Measurements from ENCODE around the gene REEP6.
A peak's percentile ranks its signal among the peaks of the same experiment; 100 is the strongest.

REEP6 gene

GRCh38 chr19:1505991-1506881, 15.3 kb downstream of the REEP6 start:
- no peak overlapping the region for H3K27ac ChIP-seq (ENCODE audit: poor library complexity, severe bottlenecking)
- DNase-seq (ENCODE audit: low spot score) (no peak), ATAC-seq (ENCODE audit: low read depth) (no peak)
- no peak overlapping the region for H3K4me3 ChIP-seq (ENCODE audit: severe bottlenecking)
- H3K36me3 ChIP-seq (ENCODE audit: low read depth) = no peaks in the 10 kb centered on the region
- H3K9me3 ChIP-seq (ENCODE audit: severe bottlenecking) = no peaks in the 10 kb centered on the region
- no peaks in the 10 kb centered on the region for H3K27me3 ChIP-seq (ENCODE audit: insufficient read depth, poor library complexity, severe bottlenecking)
- H3K4me1 ChIP-seq (ENCODE audit: insufficient read depth, poor library complexity, severe bottlenecking) = no peaks in the 10 kb centered on the region
- TF ChIP-seq CTCF (IDR thresholded peaks at IDR 0.05; ENCODE audit: poor library complexity, severe bottlenecking) = no peak

- Histone ChIP-seq H3K27ac (ENCODE audit: poor library complexity, severe bottlenecking) (peak overlapping the region; percentile 38), H3K4me1 (ENCODE audit: insufficient read depth, poor library complexity, severe bottlenecking) (peaks cover 3% of the 10 kb centered on the region), H3K36me3 (ENCODE audit: low read depth) (no peaks in the 10 kb centered on the region), H3K4me3 (ENCODE audit: severe bottlenecking) (no peak overlapping the region), H3K9me3 (ENCODE audit: severe bottlenecking) (peaks cover 1% of the 10 kb centered on the region), H3K27me3 (ENCODE audit: insufficient read depth, poor library complexity, severe bottlenecking) (no peaks in the 10 kb centered on the region)
- DNase-seq (ENCODE audit: low spot score) (peak; percentile 61), ATAC-seq (ENCODE audit: low read depth) (no peak)
- TF ChIP-seq CTCF (IDR thresholded peaks at IDR 0.05; ENCODE audit: poor library complexity, severe bottlenecking) = no peak
Measured at GRCh38 chr19:1507192-1507660, 16.2 kb downstream of the REEP6 start.

DNA sequence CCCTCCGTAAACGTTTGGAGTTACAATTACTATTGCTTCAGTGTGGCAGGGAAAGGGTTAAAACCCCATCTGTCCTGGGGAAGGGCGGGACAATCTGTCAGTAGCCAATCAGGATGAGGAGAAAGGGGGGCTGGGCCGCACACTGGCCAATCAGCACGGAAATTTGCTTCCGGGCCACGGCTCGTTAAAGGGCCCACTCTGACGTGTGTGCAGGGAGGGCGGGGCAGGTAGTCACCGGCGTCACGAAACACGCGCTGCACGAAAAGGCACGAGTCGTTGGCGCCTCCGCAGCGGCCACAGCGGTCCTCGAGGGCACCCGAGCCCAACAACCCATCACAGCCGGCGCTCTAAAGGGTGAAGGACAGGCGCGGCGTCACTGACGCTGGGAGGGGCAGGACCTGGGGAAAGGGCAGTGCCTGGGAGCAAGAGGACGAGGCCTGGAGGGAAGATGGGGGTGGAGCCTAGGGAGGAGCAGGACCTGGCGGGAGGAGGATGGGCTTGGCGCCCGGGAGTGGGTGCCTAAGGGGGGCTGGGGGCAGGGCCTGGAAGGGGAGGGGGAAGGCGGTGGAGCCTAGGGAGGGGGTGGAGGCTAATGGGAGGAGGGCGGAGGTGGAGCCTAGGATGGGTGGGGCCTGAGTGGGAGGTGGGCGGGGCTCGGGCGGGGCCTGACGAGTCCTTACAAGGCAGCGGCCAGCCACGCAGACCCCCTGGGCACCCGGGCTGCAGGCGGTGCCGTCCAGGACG, 17.0 kb downstream of the REEP6 start:
- peak overlapping the region; percentile 19 for H3K4me3 ChIP-seq (ENCODE audit: severe bottlenecking)
- TF ChIP-seq CTCF (IDR thresholded peaks at IDR 0.05; ENCODE audit: poor library complexity, severe bottlenecking) = no peak
- no peaks in the 10 kb centered on the region for H3K36me3 ChIP-seq (ENCODE audit: low read depth)
- peaks cover 2% of the 10 kb centered on the region for H3K9me3 ChIP-seq (ENCODE audit: severe bottlenecking)
- DNase-seq (ENCODE audit: low spot score) (peak; percentile 91), ATAC-seq (ENCODE audit: low read depth) (peak; percentile 76)
- peak overlapping the region; percentile 38 for H3K27ac ChIP-seq (ENCODE audit: poor library complexity, severe bottlenecking)
- H3K4me1 ChIP-seq (ENCODE audit: insufficient read depth, poor library complexity, severe bottlenecking) = peaks cover 4% of the 10 kb centered on the region
- H3K27me3 ChIP-seq (ENCODE audit: insufficient read depth, poor library complexity, severe bottlenecking) = no peaks in the 10 kb centered on the region

- no peak overlapping the region for H3K4me3 ChIP-seq (ENCODE audit: severe bottlenecking)
- no peak for ATAC-seq (ENCODE audit: low read depth)
- peak overlapping the region; percentile 38 for H3K27ac ChIP-seq (ENCODE audit: poor library complexity, severe bottlenecking)
- no peak for TF ChIP-seq CTCF (IDR thresholded peaks at IDR 0.05; ENCODE audit: poor library complexity, severe bottlenecking)
- H3K36me3 ChIP-seq (ENCODE audit: low read depth) = no peaks in the 10 kb centered on the region
- no peak for DNase-seq (ENCODE audit: low spot score)
- H3K9me3 ChIP-seq (ENCODE audit: severe bottlenecking) = peaks cover 2% of the 10 kb centered on the region
- no peaks in the 10 kb centered on the region for H3K27me3 ChIP-seq (ENCODE audit: insufficient read depth, poor library complexity, severe bottlenecking)
- H3K4me1 ChIP-seq (ENCODE audit: insufficient read depth, poor library complexity, severe bottlenecking) = peaks cover 4% of the 10 kb centered on the region
Measured at GRCh38 chr19:1508507-1508856, 17.5 kb downstream of the REEP6 start.

Data from RWPE2 (cell line).